Measurements from ENCODE around the gene TBC1D16.

Gene TBC1D16

GRCh38 chr17:79919164-79919585 lies 116.5 kb downstream of the TBC1D16 start:
- no peak overlapping the region for H3K4me3 ChIP-seq (ENCODE audit: low read depth, low read length)
- TF ChIP-seq, protein P1, sequence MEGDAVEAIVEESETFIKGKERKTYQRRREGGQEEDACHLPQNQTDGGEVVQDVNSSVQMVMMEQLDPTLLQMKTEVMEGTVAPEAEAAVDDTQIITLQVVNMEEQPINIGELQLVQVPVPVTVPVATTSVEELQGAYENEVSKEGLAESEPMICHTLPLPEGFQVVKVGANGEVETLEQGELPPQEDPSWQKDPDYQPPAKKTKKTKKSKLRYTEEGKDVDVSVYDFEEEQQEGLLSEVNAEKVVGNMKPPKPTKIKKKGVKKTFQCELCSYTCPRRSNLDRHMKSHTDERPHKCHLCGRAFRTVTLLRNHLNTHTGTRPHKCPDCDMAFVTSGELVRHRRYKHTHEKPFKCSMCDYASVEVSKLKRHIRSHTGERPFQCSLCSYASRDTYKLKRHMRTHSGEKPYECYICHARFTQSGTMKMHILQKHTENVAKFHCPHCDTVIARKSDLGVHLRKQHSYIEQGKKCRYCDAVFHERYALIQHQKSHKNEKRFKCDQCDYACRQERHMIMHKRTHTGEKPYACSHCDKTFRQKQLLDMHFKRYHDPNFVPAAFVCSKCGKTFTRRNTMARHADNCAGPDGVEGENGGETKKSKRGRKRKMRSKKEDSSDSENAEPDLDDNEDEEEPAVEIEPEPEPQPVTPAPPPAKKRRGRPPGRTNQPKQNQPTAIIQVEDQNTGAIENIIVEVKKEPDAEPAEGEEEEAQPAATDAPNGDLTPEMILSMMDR (IDR thresholded peaks at IDR 0.05; ENCODE audit: low read depth, low read length), result no peak

DNA sequence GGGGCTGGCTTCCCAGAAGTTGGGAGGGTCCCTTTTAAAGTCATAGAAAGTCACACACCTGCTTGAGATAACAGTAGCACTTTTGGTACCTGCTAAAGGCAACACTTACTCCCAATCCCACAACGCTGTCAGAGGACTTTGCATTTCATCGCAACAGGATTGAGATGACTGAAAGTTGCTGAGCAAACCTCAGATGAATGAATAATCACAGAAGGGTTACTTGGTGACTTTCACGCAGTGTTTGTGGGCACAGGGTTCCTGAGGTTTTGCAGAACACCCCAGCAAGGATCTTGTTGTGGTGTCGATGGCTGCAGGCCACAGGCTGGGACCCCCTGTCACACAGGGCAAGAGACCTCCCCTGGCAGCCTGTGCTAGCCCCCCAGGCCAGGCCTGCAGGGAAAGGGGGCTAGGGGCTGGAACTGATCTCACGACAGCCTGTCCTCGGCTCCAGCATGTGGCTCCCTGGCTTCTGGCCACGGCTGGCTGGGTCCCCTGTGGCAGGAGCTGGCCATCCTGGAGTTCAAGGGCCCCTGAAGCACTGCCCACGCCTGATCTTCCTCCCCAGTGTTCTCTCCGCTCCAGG lies 117.0 kb downstream of the TBC1D16 start:
- TF ChIP-seq, protein P1 (IDR thresholded peaks at IDR 0.05; ENCODE audit: low read depth, low read length), result no peak
- no peak overlapping the region for H3K4me3 ChIP-seq (ENCODE audit: low read depth, low read length)

DNA sequence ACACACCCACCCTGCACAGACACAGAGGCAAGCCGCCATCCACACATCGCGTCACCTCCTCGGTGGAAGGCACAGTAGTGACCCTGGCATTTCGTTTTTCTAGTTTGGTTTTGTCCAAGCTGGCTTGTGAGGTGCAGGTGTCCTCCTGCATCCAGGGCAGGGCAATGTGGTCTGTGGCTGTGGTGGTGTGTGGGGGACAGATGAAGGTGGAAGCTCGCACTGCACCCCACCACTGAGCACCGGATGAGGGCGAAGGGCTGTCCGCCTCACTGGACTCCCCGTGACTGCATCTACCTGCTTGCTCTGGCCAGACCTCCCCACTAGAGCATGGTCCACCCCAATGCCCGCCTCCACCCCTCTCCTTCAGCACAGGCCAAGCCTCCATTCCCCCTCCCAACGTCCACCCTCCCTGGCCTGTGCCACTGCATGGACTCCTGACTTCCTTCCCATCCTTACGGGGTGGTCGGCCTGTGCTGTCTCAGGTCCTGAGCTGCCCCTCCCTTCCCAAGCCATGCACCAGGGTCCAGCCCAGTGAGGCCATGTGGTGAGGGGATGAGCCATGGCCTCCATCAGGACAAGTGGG lies 117.7 kb downstream of the TBC1D16 start:
- no peak overlapping the region for H3K4me3 ChIP-seq (ENCODE audit: low read depth, low read length)
- TF ChIP-seq, protein P1 (IDR thresholded peaks at IDR 0.05; ENCODE audit: low read depth, low read length), result no peak

GRCh38 chr17:79916991-79917901 lies 118.4 kb downstream of the TBC1D16 start:
- no peak overlapping the region for H3K4me3 ChIP-seq (ENCODE audit: low read depth, low read length)
- TF ChIP-seq, protein P1 (IDR thresholded peaks at IDR 0.05; ENCODE audit: low read depth, low read length), result no peak

- no peak overlapping the region for H3K4me3 ChIP-seq (ENCODE audit: low read depth, low read length)
- TF ChIP-seq, protein P1 (IDR thresholded peaks at IDR 0.05; ENCODE audit: low read depth, low read length), result no peak
These were observed 119.2 kb downstream of the TBC1D16 start for GRCh38 chr17:79916506-79916905.

DNA sequence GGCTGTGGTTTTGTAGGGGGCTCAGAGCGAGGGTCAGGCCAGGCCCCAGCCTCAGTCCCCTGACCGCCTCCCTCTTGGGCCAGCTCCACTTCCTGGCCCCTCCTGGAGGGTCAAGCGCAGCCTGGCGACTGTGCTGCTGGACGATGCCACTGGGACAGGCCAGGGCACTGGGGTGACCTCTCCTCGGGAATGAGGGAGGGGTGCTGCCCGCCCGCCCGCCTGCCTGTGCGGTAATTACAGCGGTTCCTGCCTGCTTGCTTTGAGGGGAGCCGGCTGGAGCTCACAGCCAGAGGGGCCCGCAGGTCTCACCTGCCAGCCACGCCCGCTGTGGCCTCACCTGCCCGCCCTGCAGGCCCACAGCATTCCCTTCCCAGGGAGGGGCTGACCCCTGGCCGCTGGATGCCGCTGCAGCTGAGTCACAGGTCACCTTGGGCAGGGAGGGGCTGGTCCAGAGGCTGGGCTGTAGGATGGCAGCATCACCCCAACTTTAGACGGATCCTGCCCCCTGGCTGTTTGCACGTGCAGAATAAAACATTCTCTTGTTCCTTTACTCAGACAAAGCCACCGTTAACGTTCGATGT lies 119.7 kb downstream of the TBC1D16 start:
- TF ChIP-seq, protein P1 (IDR thresholded peaks at IDR 0.05; ENCODE audit: low read depth, low read length), result no peak
- no peak overlapping the region for H3K4me3 ChIP-seq (ENCODE audit: low read depth, low read length)

Measured in WI38 (cell line).